HG03039 (cell line): Measurements from ENCODE around the gene GNAQ.

Experiments
- ATAC-seq: cut with Tn5 transposase; IDR thresholded peaks from one replicate; pipeline ENCODE4 v1.9.1; 2021; ENCODE audit warnings: mild to moderate bottlenecking, moderate library complexity; ENCODE audit not compliant: unreplicated experiment

GNAQ gene

DNA sequence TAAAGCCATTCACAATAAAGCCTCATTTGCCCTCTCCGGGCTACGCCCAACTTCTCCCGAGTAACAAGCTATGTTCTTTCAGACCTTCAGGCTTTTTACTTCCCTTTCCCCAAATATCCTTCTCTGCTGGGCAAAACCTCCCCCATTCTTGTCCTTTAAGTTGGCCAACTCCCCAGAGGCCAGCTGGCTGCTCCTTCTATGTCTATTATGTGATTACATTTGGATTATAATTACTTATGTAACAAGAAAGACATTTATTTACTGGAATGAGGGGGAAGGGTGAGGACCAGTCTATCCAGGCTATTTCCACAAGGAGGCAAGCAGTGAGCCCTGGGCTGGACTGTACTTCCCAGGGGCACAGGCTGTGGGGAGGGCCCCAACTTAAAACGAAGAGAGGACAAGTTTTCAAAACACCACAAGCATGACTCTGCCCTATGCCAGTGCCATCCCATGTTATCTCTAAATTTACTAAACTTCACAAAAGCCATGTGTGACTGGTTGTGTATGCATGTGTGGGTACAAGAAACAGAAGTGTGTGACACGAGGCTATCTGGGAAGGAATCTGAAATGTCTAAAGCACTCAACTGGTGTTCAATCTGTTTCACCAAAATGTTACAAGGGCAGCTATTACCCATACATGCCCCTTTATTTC, 84.5 kb downstream of the GNAQ start:
- no peak for ATAC-seq

DNA sequence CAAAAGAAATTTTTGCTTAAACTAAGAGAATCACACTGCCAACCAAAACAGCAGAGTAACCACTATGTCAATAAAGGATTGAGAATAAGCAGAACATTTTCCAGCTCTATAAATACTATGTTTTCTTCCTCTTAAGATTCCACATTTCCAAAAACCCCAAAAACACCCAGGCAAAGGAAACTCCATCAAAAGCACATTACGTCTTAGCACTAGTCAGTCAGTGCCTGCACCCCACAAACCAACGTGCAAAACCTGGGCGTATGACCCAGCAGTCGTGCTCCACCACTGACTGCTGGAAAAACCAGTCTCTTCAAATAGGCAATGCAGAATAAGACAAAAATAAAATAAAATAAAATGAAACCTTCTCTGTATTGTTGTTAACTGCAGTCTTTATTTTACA, 85.3 kb downstream of the GNAQ start:
- no peak for ATAC-seq

- no peak for ATAC-seq
These were observed 85.8 kb downstream of the GNAQ start for GRCh38 chr9:77945798-77946197.

DNA sequence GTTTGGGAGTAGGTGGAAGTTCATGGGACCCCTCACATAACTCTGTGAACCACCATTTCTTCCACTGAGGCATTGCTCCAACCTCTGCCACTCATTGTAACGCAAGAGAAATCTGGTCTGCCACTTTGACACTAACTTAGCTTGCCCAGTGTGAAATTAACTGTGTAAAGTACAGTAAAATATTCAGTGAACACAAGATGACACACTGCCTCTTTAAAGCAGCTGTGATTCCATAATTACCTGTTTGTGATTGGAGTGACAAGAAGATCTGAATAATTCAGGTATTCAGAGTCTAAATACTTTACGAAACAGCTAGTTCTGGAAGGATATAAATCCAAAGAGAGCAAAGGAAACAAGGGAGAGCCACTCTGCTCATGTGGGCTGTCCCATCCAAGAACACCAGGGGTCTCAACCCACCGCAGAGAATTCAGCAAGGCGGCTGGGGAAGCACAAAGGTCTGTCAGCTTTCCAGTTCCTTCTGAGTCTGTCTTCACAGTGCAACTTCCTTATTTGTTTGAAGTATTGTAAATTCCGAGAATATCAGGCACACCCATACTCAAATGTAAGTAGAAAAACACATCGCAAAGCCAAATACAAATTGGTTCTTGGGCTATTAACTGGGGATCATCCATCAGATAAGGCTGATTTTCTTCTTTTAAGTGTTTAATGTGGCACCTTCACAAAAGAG, 86.9 kb downstream of the GNAQ start:
- ATAC-seq, result no peak

DNA sequence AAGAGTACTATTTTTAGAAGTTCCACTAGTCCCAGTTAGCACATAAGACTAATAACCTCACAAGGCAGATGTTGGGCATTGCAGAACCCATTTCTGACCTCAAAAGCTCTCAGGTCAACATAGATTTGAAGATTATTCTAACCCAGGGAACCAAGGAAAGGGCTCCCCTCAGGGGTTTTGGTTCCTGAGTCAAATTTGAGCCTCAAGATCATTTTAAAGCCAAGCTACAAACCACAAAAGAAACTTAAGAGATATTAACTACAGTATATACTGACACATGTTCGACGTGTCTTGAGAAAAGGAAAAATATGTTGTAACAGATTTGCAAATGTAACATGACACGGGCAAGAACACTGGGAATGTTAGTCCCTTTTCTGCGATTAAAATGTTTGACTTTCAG, 88.6 kb downstream of the GNAQ start:
- no peak for ATAC-seq

DNA sequence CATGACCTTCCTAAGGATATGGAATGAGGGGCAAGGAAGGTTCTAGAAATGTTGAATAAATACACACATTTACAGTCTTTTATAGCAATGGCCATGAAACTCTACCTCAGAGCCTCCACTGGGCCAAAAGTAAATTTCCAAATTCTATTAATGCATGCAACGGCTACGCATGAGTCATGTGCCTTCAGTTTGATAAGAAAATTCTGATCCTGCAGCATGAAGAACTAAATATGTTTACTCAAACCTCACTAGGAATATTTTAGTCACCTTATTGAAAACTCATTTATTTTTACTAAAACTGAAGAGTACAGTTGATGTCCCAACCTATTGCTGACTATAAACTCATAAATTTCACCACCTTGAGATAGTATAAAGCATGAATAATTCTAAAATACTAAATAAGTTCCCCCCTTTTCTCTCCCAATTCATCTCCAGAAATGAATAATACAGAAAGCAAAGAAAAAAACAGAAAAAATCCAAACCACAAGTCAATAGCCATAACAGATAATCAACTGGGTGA, 92.4 kb downstream of the GNAQ start:
- ATAC-seq, result no peak

- no peak for ATAC-seq
These were observed 93.4 kb downstream of the GNAQ start for GRCh38 chr9:77938163-77938562.

- no peak for ATAC-seq
These were observed 95.6 kb downstream of the GNAQ start for GRCh38 chr9:77935974-77936373.

- ATAC-seq, result no peak
These were observed 96.4 kb downstream of the GNAQ start for GRCh38 chr9:77935211-77935610.

GRCh38 chr9:77933976-77934375, 97.6 kb downstream of the GNAQ start:
- no peak for ATAC-seq

DNA sequence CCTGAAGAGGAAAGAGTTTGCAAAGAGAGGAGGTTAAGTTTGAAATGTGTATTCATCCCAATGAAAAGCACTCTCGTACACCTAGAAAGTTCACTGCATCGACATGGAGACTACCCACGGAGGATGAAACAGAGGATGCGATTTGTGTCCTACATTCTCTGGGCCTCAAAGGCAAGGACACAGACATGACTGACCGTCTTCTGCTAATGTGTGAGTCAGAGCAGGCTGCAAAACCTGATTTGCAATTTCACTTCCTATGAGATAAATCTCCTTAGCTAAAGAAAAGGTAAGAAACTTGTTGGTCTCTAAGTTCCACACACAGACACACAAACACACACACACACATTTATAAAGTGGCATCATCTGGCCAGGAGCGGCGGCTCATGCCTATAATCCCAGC, 98.6 kb downstream of the GNAQ start:
- no peak for ATAC-seq

- ATAC-seq, result no peak
These were observed 101.7 kb downstream of the GNAQ start for GRCh38 chr9:77929942-77930341.

- ATAC-seq, result no peak
These were observed 104.3 kb downstream of the GNAQ start for GRCh38 chr9:77927265-77927664.

- ATAC-seq, result no peak
These were observed 105.2 kb downstream of the GNAQ start for GRCh38 chr9:77926371-77926878.

- ATAC-seq, result no peak
These were observed 109.0 kb downstream of the GNAQ start for GRCh38 chr9:77922591-77922990.

DNA sequence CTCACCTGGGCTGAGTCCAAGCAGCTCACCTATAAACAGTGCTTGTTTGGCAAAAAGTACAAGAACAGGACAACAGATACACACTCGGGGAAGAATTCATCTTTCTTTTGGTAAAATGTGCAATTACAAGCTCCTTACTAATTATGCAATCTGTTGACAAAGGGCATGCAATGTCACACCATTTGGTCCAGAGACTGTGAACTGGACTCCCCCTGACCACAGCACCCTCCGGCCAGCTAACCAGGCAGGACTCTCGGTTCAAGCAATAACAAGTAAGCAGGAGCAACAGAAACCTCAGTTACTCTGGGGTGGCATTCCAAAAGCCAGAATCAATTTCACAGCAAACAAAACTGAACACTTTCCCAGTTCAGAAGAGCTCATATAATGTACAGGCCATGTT, 113.8 kb downstream of the GNAQ start:
- ATAC-seq, result no peak

GRCh38 chr9:77916820-77917219, 114.8 kb downstream of the GNAQ start:
- ATAC-seq, result no peak

GRCh38 chr9:77916410-77916819, 115.2 kb downstream of the GNAQ start:
- no peak for ATAC-seq

DNA sequence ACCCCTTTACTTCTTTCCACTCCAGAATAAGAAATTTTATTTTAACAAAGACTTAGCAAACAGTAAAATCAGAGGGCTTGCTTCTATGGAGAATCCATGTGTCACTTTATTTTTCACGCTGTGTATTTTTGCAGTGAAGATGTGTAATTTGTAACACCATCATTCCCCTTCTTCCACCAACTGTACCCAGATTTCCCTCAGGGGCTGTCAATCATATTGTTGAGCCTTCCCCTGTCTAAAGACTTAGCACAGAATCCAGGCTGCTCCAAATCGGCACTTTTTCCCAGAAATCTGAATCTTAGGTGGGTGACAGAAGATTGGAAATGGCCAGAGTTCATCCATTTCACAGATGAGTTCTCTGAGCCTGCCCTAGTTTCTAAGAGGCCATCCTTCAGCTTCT, 115.9 kb downstream of the GNAQ start:
- no peak for ATAC-seq

DNA sequence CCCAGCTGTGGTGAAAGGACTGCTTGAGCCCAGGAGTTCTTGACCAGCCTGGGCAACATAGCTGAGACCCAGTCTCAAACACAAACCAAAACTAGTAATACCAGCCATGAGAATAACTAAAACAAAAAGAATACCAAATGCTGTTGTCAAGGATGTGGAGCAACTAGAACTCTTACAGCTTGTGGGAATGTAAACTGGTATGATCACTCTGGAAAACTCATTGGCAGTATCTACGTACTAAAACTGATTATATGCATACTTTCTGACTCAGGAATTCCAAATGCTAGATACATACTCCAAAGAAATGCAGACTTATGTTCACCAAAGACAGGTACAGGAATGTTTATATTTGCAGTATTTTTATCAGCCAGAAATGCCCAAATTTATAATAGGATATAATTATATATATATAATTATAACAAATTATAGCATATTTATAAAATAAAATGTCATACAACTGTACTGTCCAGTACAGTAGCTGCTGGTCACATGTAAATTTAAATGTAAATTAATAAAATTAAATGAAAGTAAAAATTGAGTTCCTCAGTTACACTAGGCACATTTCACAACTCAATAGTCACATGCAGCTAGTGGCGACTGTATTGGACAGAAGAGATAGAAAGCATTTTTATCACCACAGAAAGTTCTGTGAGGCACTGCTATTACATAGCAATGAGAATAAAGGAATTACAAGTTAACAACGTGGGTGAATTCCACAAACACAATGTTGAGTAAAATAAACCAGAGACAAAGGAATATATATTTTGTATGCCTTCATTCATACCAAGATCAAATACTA, 118.5 kb downstream of the GNAQ start:
- ATAC-seq, result no peak

GRCh38 chr9:77911928-77912327, 119.7 kb downstream of the GNAQ start:
- no peak for ATAC-seq

GRCh38 chr9:77910194-77910621, 121.4 kb downstream of the GNAQ start:
- ATAC-seq, result no peak
